GM12891 (cell line): ENCODE data around the gene METTL9.
"Not testable (repeated sequence)": the region's sequence is repeated elsewhere in the genome, so short reads cannot be mapped to it uniquely, and the experiment has no call there.

Source experiments
- POLR2A ChIP-seq: IDR thresholded peaks from 2 replicates; pipeline ENCODE4 v1.6.1; 2011; ENCODE audit warnings: low read depth, low read length, control low read depth
- POLR2AphosphoS5 ChIP-seq: IDR thresholded peaks from 2 replicates; pipeline ENCODE4 v1.6.1; 2011; ENCODE audit warnings: low read depth, low read length, control low read depth
- POU2F2 ChIP-seq: IDR thresholded peaks from 2 replicates; pipeline ENCODE4 v1.6.1; 2011; ENCODE audit warnings: low read depth, mild to moderate bottlenecking, control low read depth, low read length, moderate library complexity
- TAF1 ChIP-seq: IDR thresholded peaks from 2 replicates; pipeline ENCODE4 v1.6.1; 2011; ENCODE audit warnings: low read depth, low read length, control low read depth

- TF ChIP-seq POLR2AphosphoS5, POU2F2, POLR2A, TAF1: not testable (repeated sequence)
Observed at GRCh38 chr16:21553481-21554296, 45.7 kb upstream of the METTL9 start.
